Thyroid gland (tissue), 4 donors: ENCODE measurements around the gene ETHE1.

Source experiments
- POLR2A ChIP-seq, 2 donors: fragments of 450-650 bp; IDR thresholded peaks; one replicate each; pipeline ENCODE4 v1.6.1; 2017; ENCODE audit warnings: antibody characterized with exemption in 2 of 2, mild to moderate bottlenecking in 2 of 2, moderate library complexity in 1 of 2
- TF ChIP-seq, protein P1 (sequence below), 6 experiments: fragments of 200-600 bp in 3 of 6; fragments of 450-650 bp in 3 of 6; sonication (generic) in 3 of 6; IDR thresholded peaks; one replicate each; pipeline ENCODE4 v1.5.1; 2016 to 2019; ENCODE audit warnings: antibody characterized with exemption in 6 of 6, mild to moderate bottlenecking in 2 of 6, inconsistent platforms in 1 of 6, moderate library complexity in 1 of 6

DNA sequence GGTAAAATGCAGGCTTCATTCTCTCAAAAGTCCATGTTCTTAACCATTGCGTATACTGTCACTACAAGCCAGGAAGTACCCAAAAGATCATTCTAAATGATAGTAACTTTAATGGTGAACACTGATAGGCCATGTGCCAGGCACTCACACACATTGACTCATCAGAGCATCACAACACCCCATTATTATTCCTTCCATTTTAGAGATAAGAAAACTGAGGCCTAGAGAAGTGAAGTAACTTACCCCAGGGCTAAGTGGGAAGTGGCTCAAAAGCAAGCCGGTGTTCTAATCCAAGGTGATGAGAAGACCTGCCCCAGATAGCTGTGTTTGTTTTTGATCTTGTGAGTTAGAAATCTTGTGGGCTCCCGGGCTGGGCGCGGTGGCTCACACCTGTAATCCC lies 21.1 kb downstream of the ETHE1 start:
- TF ChIP-seq, protein P1, sequence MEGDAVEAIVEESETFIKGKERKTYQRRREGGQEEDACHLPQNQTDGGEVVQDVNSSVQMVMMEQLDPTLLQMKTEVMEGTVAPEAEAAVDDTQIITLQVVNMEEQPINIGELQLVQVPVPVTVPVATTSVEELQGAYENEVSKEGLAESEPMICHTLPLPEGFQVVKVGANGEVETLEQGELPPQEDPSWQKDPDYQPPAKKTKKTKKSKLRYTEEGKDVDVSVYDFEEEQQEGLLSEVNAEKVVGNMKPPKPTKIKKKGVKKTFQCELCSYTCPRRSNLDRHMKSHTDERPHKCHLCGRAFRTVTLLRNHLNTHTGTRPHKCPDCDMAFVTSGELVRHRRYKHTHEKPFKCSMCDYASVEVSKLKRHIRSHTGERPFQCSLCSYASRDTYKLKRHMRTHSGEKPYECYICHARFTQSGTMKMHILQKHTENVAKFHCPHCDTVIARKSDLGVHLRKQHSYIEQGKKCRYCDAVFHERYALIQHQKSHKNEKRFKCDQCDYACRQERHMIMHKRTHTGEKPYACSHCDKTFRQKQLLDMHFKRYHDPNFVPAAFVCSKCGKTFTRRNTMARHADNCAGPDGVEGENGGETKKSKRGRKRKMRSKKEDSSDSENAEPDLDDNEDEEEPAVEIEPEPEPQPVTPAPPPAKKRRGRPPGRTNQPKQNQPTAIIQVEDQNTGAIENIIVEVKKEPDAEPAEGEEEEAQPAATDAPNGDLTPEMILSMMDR (IDR thresholded peaks at IDR 0.05) = no peak
- no peak for TF ChIP-seq POLR2A (IDR thresholded peaks at IDR 0.05)
